ENCODE data around the gene FBXL2.
"Not testable (repeated sequence)": the region's sequence is repeated elsewhere in the genome, so short reads cannot be mapped to it uniquely, and the experiment has no call there.

FBXL2 gene

DNA sequence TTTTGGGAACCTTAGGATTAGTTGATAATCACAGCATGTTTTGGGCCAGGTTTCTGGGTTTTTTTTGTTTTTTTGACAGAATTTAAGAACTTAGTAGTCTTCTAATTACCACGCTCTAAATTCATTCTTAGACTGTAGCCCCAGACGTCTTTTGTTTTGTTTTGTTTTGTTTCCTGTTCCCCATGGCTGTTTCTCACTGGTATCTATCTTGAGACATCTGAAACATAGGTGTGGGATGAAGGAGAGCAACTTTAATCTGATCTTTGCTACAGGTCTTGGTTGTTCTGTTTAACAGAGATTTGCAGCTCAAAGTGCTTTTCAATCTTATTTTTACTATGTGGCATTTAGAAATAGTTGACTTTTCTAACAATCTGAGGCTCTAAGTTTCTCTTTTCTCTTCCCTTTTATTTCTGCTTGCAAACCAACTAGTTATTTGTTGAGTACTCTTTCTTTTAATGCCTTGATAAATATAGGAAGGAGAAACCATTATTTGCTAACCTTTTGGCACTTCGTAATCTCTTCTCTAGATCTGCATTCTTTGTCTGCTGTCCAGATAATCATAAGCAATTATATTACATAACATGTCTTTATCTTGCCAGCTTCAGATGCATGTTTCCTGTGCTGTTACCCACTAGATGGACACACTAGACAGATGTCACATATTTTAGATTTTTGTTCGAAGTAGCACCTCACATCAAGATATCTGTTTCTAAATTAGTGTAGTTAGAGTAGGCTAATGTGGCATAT is 40.9 kb downstream of the FBXL2 start:
- no peak for DNase-seq (ENCODE audit: low read depth)

DNA sequence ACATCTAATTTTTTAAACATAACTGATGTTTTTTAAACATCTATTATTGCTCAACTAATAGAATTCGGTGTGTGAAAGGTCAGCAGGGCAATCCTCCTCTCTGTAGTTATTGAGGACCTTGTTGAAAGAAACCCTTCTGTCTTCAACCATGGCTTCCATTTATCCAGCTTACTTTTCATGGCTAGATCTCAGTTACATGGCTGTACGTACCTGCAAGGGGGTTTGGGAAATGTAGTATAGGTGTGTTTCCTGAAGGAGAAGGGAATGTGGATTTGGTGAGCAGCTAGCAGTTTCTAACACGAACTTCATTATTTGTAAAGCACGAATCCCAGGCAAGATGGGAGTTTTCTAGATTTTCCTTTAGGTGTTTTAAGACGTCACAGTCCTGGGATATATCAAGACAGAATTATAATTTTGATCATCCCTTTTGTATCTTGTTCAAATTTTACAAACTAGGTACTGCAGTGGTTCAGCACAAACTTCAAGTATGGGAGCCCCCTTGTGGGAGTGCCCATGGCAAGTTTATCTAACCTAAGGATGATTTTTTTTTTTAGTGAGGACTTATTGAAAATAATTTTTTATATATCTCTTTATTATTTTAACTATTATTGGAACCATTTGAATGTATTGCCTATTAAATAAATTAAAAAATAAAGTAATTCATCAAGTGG is 41.6 kb downstream of the FBXL2 start:
- no peak for DNase-seq (ENCODE audit: low read depth)

- no peak for DNase-seq (ENCODE audit: low read depth)
Observed at GRCh38 chr3:33322412-33322811, 45.2 kb downstream of the FBXL2 start.

- DNase-seq (ENCODE audit: low read depth): no peak
Observed at GRCh38 chr3:33331414-33331813, 54.2 kb downstream of the FBXL2 start.

DNA sequence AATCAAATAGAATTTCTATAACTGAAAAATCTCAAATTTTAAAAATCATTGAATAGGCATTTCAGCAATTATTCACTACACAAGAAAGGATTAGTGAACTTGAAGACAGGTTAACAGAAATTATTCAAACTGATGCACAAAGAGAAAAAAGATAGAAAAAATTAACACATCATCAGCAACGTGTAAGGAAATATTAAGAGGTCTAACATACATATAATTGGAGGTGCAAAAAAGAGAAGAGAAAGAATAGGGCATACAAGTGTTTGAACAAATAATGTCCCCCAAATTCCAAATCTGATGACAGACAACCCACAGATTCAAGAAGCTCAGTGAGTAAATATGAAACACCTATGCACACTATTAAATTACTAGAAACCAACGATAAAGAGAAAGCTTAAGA is 57.1 kb downstream of the FBXL2 start:
- no peak for DNase-seq (ENCODE audit: low read depth)

GRCh38 chr3:33338936-33339465 is 61.8 kb downstream of the FBXL2 start:
- not testable (repeated sequence) for DNase-seq (ENCODE audit: low read depth)

DNA sequence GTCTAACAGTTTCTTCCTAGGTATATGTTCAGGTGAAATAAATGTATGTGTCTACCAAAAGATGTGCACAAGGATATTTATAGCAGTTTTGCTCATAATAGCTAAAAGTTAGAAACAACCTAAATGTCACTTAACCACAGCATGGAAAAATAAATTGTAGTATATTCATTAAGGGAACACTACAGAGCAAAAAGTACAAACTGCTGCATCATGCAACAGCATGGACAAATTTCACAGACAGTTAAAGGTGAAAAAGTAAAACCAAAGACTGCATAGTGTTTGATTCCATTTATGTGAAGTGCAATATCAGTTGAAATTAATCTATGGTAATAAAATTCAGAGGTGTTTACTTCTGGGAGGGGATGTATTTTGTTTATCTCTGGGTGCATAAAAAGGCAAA is 62.5 kb downstream of the FBXL2 start:
- DNase-seq (ENCODE audit: low read depth): no peak

- no peak for DNase-seq (ENCODE audit: low read depth)
Observed at GRCh38 chr3:33355611-33356010, 78.4 kb downstream of the FBXL2 start.

- DNase-seq (ENCODE audit: low read depth): no peak
Observed at GRCh38 chr3:33358172-33358781, 81.0 kb downstream of the FBXL2 start.

GRCh38 chr3:33360136-33360825 is 83.0 kb downstream of the FBXL2 start:
- DNase-seq (ENCODE audit: low read depth): peak; percentile 81

DNA sequence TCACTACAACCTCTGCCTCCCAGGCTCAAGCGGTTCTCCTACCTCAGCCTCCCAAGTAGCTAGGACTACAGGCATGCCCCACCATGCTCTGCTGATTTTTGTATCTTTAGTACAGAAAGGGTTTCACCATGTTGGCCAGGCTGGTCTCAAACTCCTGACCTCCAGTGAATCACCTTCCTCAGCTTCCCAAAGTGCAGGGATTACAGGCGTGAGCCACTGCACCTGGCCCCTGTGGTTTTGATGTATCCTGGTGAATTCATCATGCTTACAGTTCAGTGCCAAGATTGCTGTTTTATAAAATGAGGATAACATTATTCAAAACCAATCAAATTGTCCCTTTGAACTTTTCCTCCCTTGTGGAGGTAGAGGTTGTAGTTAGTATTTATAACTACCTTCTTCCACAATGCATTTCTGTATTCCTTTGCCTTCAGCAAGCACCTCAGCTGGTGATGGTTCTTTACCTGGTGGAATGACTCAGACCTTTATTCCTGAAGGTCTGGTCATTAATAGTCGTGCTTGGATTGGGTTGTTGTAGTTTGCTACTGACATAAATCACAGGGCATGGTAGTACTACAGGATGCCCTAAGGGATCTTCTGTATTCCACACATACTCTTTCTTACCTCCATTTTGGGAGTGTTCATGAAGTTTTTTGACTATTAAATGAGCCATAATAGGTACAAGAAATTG is 86.0 kb downstream of the FBXL2 start:
- DNase-seq (ENCODE audit: low read depth): no peak

GRCh38 chr3:33364060-33364459 is 86.8 kb downstream of the FBXL2 start:
- no peak for DNase-seq (ENCODE audit: low read depth)

DNA sequence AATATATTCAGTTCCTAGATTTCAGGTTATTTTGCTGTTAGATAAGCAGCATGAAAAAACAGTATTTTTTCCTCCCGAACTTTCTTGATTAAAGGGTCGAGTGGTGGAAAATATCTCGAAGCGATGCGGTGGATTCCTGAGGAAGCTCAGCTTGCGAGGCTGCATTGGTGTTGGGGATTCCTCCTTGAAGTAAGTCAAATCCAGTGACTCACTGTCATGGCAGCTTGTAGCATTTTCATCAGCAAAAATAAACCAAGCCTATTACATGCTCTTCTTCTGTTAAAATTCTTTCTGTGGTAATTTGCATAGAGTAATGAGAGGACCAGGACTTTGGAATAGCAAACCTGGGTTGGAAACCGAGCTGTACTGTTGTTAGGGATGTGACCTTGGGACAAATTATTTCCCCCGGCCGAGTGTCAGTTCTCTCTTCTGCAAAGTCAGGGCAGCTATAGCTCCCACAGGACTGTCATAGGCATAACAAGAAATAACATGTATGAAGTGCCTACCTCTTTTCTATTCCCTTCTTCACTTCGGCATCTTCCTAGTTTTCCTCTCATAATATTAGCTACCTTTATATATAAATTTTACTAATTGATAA is 87.4 kb downstream of the FBXL2 start:
- DNase-seq (ENCODE audit: low read depth): no peak

DNA sequence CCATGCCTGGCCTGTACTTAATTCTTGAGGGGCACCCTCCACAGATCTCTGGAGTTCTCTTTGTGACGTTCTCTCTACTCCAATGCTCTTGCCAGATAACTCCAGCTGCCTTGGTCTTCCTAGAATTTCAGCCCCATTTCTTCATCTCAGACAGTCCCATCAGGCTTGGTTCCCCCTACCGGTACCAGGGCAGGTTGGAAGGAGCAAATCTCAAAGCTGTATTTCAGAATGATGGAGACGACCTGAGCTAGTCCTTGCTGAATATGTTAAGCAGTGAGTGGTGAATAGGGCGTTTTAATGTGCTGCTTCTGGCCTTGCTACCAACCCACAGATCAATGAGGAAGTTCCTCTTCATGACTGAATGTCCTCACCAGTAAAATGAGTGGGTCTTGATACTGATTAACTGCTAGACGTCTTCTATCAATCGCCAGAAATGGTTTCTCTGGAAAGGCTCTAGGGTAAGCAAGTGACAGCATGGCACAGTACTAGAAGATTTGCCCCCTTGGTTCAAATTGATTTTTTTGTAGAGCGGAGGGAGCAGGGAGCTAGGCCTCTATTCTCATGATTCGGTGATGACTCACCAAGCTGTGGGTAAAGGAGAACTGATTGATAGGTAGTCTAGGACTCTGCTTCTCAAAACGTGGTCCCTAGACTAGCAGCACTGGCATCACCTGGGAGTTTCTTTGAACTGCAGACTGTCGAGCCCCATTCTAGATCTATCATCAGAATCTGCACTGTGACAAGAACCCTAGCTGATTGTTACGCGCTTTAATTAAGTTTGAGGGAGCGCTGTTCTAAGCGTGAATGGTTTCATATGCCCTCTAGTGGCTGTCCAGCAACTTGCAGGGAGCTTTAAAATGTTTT is 95.2 kb downstream of the FBXL2 start:
- DNase-seq (ENCODE audit: low read depth): peak; percentile 69

DNA sequence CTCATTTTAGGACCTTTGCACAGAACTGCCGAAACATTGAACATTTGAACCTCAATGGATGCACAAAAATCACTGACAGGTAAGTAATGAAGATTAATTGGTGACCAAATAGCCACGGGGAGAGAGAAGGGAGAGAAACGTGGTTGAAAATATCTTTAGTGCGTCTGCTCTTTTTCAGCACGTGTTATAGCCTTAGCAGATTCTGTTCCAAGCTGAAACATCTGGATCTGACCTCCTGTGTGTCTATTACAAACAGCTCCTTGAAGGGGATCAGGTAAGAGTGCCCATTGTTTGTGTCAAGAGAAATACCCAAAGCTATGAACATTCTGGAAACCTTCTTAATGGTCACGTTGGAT is 95.8 kb downstream of the FBXL2 start:
- no peak for DNase-seq (ENCODE audit: low read depth)

DNA sequence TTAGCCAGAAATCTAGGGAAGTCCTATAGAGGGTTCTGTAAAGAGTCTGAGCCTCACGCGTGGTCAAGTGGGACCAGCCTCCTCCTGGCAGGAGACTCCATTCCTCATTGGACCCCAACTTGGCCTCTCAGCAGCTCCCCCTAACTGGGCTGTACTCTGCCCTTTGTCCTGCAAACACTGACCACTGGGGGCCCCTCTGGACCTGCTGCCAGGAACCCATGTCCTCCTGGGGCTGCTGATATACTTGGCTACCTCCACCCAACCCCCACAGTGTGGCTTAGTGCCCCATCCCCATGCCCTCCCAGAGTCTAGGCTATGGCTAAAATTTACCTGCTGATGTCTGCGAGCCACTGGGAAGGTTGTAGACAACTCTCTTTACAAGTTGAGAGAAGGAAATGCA is 100.2 kb downstream of the FBXL2 start:
- no peak for DNase-seq (ENCODE audit: low read depth)

GRCh38 chr3:33377931-33378330 is 100.7 kb downstream of the FBXL2 start:
- no peak for DNase-seq (ENCODE audit: low read depth)

DNA sequence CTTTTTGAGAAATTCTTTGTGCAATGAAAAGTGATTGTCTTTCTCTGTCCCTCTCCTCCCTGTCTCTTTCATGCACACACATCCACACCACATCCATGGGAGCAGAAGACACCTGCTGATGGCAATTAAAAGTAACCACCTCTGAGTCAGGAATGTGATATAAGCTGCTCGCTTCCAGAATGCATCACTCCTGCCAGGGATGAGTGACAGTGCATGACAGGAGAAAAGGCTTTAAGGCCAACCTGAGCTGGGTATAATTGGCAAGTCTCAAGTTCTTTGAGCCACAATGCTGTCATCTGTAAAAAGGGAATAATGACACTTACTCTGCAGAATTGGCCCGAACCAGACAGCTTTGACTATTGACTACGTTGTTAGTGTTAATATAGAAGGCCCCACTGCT is 103.4 kb downstream of the FBXL2 start:
- no peak for DNase-seq (ENCODE audit: low read depth)

- DNase-seq (ENCODE audit: low read depth): no peak
Observed at GRCh38 chr3:33383951-33384350, 106.7 kb downstream of the FBXL2 start.

DNA sequence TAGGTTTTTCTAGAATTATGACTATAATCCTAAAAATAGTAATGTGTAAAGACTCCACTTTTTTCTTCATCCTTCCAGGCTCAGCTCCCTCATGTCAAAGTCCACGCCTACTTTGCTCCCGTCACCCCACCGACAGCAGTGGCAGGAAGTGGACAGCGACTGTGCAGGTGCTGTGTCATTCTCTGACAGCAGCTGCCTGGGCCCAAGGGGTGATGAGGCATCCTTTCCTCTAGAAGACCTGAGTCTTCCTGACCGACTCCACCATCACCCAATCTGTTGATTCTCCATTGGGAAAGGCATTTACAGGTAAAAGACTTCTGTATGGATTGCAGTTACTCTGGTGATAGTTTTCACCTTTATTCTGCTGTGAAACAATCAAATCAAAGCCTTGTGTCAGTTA is 108.2 kb downstream of the FBXL2 start:
- no peak for DNase-seq (ENCODE audit: low read depth)

DNA sequence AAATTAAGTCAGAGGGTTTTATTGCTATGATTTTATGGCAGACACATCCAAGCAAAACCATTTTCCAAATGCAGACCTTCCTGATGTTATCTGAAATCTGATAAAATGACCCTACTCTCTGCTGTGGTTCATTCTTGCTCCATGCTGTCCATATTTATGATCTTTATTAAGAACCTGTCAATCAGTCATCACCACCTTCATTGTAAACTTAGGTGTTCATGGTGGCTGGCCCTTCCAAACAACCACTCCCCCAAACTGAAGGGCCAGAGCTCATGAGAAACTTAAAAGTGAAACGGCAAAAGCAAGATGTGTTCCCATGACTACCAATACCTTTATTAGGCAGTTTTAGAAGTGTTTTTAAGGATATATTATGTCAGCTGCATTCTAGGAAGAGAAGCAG is 109.4 kb downstream of the FBXL2 start:
- no peak for DNase-seq (ENCODE audit: low read depth)
